ENCODE measurements around the gene BAG1.
A peak's percentile ranks its signal among the peaks of the same experiment; 100 is the strongest.

Gene BAG1

GRCh38 chr9:33257276-33257675, 7.2 kb downstream of the BAG1 start:
- H3K4me3 ChIP-seq (ENCODE audit: control insufficient read depth, low read depth, low read length) = no peak overlapping the region
- DNase-seq (ENCODE audit: low read depth) = no peak
- no peak for TF ChIP-seq CTCF (conservative IDR thresholded peaks at IDR 0.05; ENCODE audit: control insufficient read depth, insufficient read depth, low read depth, low read length)

DNA sequence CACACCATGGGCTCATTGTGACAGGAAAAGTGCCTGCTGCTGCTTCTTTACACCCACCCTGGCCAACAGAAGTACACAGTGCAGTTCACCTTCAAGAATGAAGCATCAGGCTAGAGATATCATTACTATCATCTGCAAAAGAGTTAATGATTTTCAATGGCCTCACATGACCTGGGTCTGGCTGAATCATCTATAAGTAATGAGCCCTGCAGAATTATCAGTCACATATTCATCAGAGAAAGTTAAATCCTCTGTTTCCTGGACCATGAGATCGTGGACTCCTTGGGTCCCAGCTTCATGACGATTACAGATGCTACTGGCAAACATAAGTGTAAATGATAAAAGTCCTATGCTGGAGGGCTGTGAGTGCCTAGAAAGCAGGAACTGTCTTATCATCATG, 8.3 kb downstream of the BAG1 start:
- DNase-seq (ENCODE audit: low read depth) = no peak
- no peak for TF ChIP-seq CTCF (conservative IDR thresholded peaks at IDR 0.05; ENCODE audit: control insufficient read depth, insufficient read depth, low read depth, low read length)
- no peak overlapping the region for H3K4me3 ChIP-seq (ENCODE audit: control insufficient read depth, low read depth, low read length)

GRCh38 chr9:33255471-33255870, 9.0 kb downstream of the BAG1 start:
- no peak overlapping the region for H3K4me3 ChIP-seq (ENCODE audit: control insufficient read depth, low read depth, low read length)
- DNase-seq (ENCODE audit: low read depth) = no peak
- TF ChIP-seq CTCF (conservative IDR thresholded peaks at IDR 0.05; ENCODE audit: control insufficient read depth, insufficient read depth, low read depth, low read length) = no peak

GRCh38 chr9:33255014-33255413, 9.5 kb downstream of the BAG1 start:
- no peak for DNase-seq (ENCODE audit: low read depth)
- no peak overlapping the region for H3K4me3 ChIP-seq (ENCODE audit: control insufficient read depth, low read depth, low read length)
- no peak for TF ChIP-seq CTCF (conservative IDR thresholded peaks at IDR 0.05; ENCODE audit: control insufficient read depth, insufficient read depth, low read depth, low read length)

DNA sequence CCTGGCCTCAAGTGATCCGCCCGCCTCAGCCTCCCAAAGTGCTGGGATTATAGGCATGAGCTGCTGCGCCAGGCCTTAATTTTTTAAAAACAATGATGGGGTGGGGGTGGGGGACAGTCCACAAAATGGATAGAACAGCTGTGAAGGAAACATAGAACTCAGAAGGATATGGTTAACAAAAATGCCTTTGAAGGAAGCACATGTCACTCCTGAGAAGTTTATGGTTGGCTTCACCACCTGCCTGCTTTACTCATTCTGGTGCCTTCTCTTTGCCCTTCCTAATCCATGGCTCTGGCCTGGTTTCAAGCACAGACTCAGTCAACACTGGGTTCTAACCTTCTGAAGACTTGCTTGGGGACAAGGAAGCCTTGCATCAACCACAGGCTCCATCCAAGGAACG, 10.3 kb downstream of the BAG1 start:
- no peak overlapping the region for H3K4me3 ChIP-seq (ENCODE audit: control insufficient read depth, low read depth, low read length)
- no peak for DNase-seq (ENCODE audit: low read depth)
- no peak for TF ChIP-seq CTCF (conservative IDR thresholded peaks at IDR 0.05; ENCODE audit: control insufficient read depth, insufficient read depth, low read depth, low read length)

DNA sequence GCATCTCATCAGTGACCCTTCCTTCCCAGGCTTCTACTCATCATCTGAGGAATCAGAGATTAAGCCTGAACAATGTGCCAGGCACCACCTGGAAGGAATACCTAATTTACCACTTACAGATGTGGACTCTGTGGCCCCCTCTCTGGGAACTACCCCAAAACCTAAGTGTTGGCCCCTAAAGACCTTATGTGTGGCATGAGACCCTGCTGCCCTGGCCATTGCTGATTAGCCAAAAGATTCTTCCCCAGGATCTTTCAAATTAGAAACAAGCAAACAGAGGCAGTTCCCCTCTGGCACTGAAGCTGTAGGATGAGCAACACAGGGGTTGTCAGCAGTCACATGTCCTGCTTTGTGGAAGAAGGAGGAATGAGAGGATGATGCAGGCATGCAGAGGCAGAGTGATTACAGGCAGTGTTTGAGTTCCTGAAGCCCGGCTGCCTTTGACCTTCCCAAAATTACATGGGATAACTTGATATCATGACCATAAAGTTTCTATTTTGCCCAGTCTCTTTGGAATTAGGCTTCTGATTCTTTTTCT, 14.0 kb downstream of the BAG1 start:
- TF ChIP-seq CTCF (conservative IDR thresholded peaks at IDR 0.05; ENCODE audit: control insufficient read depth, insufficient read depth, low read depth, low read length) = no peak
- no peak overlapping the region for H3K4me3 ChIP-seq (ENCODE audit: control insufficient read depth, low read depth, low read length)
- DNase-seq (ENCODE audit: low read depth) = peak; percentile 83

- DNase-seq (ENCODE audit: low read depth) = no peak
- no peak for TF ChIP-seq CTCF (conservative IDR thresholded peaks at IDR 0.05; ENCODE audit: control insufficient read depth, insufficient read depth, low read depth, low read length)
- H3K4me3 ChIP-seq (ENCODE audit: control insufficient read depth, low read depth, low read length) = no peak overlapping the region
Measured at GRCh38 chr9:33249983-33250382, 14.5 kb downstream of the BAG1 start.
